HG02623 (cell line): Measurements from ENCODE around the gene GRID1.

Experiments used
- ATAC-seq: cut with Tn5 transposase; IDR thresholded peaks from one replicate; pipeline ENCODE4 v1.9.1; 2021; ENCODE audit warnings: moderate library complexity; ENCODE audit not compliant: unreplicated experiment

The GRID1 gene

GRCh38 chr10:86027346-86027745 lies 339.2 kb downstream of the GRID1 start:
- no peak for ATAC-seq

DNA sequence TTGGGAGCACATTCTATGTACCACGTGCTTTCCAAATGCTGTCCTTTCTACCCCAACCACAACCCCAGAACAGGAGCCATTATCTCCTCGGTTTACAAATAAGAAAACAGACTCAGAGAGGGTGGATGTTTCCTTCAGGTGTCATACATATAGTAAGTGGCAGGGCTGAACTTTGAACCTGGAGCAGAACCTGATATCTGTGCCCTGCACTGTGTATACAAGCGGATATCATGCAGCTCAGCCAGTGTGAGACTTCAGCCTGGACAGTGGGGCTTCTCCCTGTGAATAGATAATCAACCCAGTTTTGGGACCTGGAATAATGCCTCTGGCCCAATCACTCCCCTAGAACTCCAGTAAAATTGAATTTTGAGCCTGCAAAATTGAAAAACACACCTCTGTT lies 341.1 kb downstream of the GRID1 start:
- ATAC-seq = no peak

DNA sequence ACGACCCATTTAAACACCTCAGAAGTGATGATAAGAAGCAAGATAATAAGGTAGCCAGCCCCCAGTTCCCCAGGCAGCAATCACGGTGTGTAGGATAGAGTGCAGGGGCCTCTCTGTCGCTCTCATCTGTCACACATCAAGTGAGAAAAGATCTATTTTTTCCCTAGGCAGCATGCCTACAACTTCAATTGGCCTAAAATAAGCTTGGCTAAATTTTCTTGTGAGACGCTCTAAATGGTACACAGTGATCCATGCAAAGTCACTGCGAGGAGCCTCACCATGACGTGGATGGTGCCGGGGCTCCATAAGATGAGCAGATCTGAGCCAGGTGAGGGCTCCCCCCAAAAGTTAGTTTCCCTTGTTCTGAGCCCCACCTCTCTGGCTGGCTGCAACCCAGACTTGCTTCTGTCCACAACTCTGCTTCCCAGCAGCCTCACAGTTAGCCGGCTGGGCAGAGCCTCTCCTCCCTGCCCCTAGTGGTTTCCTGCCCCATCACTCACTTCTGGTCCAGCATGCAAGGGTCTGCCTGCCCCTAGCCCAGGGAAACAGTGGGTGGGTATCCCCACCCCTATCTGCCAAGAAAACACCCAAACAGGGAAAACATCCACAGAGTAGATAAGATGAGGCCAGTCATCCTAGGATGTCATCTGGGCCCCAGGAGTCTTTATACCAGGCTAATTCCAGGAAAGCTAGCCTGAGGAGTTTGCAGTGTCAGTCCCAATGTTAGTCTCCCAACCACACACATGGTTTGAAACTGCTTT lies 342.1 kb downstream of the GRID1 start:
- ATAC-seq = no peak

DNA sequence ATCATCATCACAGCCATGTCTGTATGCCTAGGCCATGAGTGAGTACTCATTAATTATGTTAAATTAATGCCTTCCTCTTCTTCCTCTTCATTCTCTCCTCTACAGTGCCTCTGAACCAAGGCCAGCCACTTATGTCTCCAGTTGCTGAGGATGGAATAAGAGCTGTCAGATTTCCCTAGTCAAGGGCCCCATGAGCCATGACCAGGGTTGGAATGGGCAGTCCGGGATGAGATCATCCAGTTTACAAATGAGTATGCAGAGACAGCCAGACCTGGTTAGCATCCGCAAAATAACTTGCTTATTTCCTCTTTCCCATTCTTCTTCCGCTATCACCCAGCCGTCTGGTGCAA lies 342.7 kb downstream of the GRID1 start:
- ATAC-seq = no peak

GRCh38 chr10:86023336-86023735 lies 343.3 kb downstream of the GRID1 start:
- ATAC-seq = no peak

DNA sequence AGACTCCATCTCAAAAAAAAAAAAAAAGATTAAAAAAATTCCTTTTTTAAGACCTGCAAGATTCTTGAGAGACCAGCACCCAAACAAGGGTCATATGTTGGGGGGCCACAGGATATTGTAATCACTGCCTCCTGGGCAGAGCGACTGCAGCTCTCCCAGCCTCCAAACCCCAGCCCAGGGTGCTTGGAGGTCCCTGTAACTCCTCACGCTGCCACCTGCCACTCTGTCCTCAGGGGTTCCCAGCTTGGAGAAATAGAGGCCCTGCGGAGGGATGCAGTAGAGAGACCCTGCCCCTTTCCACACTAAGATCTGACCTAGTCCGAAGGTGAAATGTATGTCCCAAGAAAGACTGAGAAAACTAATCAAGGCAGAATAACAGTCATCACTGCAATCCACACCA lies 343.7 kb downstream of the GRID1 start:
- ATAC-seq = no peak

- no peak for ATAC-seq
Observed at GRCh38 chr10:86020134-86020533, 346.5 kb downstream of the GRID1 start.

DNA sequence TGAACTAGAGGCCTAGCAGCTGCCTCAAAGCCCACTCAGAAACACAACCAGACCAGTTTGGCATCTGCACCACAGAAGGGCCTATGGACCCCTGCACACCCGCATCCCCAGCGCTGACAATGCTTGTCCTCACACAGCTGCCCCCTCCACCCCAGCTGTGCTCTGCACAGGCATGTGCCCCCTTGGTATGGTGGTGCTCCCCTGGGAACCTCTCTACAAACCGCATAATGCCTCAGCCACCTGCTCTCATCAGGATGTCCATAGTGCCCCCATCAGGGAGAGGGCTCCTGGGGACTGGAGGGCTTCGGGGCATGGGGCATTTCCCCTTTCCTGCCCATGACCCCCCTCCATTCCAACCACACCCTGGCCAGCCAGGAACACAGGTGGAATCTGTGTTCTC lies 347.5 kb downstream of the GRID1 start:
- no peak for ATAC-seq

DNA sequence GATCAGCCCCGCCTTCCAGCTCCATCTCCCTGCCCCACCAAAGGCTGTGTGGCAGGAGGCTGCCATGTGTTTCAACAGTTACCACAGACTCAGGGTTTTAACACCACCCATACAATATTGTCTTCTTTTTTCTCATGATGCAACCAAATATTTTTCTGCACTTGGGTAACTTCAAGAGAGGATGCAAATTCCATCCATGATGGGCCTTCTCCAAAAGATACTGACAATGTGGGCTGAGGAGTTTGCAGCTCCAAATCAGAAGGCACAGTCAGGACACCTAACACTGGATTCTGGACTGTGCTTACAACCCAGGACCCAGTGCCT lies 347.9 kb downstream of the GRID1 start:
- ATAC-seq = no peak

DNA sequence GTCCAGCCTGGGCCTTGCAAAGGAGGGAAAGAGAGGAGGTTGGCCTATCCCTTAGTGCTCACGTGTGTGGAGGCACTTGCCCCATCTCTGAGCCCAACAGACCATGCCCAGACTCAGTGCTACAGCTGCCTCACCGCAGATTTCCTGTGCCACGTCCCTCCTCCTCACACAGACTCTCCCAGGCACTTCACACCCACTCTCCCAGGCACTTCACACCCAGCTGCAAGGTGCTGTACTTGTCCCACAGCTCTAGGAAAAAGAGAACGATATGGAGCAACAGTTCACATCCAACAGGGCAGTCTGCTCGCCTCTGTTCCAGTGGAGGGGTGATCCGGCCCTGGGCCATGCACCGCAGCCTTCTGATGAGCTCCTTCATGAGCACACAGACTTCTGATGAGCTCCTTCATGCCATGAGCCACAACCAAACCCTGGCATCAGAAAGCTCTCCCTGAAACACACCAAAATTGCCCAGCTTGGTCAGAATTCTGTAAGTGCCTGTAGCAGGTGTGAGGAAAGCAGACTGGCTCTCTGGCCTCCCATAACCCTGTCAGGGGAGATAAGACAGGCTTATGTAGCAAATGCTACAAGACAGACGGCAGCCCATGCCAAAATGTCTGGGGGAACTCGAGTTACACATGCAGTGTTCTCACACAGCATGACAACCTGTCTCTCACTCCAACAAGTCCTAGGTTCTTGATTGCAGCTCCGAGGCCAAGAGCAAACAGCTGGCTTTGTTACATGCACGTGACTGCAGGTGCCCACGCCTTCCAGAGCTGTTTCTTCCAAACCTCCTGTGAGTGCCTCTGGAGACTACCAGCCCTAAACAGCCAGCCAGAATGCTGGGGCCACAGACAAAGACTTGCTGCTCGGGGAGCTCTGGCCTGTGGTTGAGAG lies 348.5 kb downstream of the GRID1 start:
- ATAC-seq = no peak

- ATAC-seq = no peak
Observed at GRCh38 chr10:86013568-86013967, 353.0 kb downstream of the GRID1 start.

- ATAC-seq = no peak
Observed at GRCh38 chr10:86007171-86007570, 359.4 kb downstream of the GRID1 start.

DNA sequence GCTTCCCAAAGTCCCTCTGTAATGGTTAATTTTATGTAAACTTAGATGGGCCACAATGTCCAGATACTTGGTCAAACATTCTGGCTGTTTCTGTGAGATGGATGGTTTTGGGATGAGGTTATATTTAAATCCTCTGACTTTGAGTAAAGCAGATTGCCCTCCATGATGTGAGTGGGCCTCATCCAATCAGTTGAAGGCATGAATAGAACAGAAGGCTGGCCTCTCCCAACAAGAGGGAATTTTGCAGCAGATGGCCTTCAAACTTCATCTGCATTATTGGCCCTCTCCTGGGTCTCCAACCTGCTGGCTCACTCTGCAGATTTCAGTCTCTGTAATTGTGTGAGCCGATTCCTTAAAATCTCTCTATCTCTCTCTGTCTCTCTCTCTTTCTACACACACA lies 362.3 kb downstream of the GRID1 start:
- no peak for ATAC-seq

DNA sequence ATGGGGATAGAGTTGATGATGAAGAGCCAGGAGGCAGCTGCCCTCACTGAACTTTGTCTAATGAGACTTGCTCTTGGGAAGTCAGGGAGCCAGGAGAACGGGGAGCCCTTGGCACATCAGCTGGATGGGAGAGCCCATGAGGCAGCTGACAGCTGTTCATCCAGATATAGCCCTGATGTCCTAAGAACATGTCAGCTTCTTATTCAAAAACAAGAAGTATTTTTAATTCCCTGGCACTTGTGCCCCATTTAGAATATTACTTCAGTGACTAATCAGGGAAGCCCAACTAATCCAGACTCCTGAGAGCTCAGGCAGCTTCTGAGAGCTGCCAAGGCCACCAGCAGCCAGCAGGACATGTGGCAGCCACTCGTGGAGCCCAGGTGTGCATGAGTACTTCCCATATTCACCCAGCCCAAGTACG lies 363.4 kb downstream of the GRID1 start:
- no peak for ATAC-seq

- no peak for ATAC-seq
Observed at GRCh38 chr10:86001521-86001920, 365.1 kb downstream of the GRID1 start.

DNA sequence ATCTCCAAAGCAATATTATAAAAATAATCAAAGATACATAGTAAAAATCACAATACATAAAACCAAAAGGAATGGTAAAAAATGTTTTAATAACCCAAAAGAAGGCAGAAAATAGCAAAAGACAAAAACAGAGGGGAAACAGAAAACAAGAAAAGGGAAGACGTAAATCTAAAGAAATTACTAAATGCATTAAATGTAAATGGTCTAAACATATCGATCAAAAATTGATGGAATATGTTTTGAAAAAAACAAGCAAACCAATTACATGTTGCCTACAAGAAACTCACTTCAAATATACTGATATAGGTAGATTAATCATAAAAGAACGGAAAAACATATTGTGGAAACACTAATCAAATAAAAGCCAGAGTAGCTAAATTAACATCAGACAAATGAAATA lies 369.1 kb downstream of the GRID1 start:
- no peak for ATAC-seq

DNA sequence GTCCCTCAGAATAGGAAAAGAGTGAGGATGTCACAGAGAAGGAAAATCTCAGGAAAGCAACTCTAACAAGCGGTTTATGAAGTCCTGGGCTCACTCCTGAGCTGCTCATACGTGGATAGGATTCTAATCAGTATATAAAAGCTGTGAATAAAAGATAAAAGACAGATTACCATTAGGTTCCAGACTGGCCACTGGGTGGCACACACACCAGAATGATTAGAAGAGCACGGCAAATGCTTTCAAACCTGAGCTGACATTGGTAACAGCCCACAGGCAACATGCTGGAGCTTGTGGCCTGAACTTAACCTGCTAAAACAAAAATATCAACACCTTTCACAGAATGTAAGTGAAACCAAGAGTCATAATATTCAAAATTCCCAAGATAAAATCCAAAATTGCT lies 370.8 kb downstream of the GRID1 start:
- ATAC-seq = no peak

DNA sequence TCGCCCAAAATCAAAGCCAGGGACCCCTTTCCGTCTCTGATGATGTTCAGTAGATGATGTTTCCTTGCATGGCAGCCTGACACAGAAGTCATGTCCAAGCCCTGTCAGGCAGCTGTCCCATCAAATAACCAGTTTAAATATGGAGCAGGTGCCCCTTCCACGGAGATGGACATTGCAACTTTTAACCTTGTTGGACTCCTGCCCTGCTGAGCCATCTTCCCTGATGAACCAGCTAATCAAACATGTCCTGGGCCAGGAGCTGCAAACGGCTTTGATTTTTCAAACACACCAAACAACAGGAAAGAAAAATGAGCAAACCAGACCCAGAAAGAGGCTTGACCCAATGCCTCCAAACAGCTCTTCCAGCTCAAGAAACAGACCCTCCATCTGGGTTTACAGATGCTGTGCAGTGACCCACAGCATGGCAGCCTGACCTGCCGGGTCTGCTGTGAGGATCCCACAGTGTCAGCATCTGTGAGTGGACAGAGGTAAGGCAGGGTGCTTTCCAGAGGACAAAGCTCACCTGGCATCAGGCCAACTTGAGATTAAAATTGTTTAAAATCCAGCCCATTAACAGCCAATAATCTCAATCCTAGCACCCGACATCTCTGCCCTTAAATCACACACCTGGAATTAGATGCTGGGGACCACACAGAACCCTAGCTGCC lies 372.6 kb downstream of the GRID1 start:
- ATAC-seq = no peak

- ATAC-seq = no peak
Observed at GRCh38 chr10:85993140-85993539, 373.5 kb downstream of the GRID1 start.

DNA sequence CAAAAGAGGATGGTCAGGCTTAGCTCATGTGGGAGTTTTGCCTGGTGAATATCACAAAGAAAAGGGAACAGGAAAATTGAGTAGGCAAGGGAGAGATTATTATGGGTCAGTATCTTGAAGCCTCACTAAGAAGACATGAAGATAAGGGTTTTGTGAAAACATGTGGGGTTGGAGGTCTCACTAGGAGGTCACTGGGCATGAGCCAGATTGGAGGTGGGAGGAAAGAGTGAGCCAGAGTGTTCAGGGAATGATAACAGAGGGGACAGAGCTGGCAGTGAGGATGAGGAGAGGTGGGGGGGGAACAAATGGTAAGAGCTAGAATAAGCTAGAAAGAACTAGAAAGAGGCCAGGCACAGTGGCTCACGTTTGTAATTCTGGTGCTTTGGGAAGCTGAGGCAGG lies 374.3 kb downstream of the GRID1 start:
- no peak for ATAC-seq

- ATAC-seq = no peak
Observed at GRCh38 chr10:85986777-85987176, 379.8 kb downstream of the GRID1 start.

GRCh38 chr10:85983051-85983450 lies 383.5 kb downstream of the GRID1 start:
- ATAC-seq = no peak
